ENCODE results near the gene NAT9. TPM values are rescaled to one million over a fixed set of nuclear protein-coding genes. Genes with fewer than 3 reads are reported as not detected.

NAT9 gene
- polyA plus RNA-seq, 2 of the 4 experiments (the other 2 are of a cell fraction), result 43.4 to 71.4 TPM

- TF ChIP-seq JUN (IDR thresholded peaks at IDR 0.05) (no peak), ZNF302 (CRISPR knock-in tag; IDR thresholded peaks at IDR 0.05) (no peak)
Observed at GRCh38 chr17:74812109-74813009, 36.2 kb upstream of the NAT9 start (continued).

- POLR2A ChIA-PET, result no interaction called here
- CTCF ChIA-PET, result interaction anchor here (0.6 to 53.6 kb wide), 7 partner anchors 9 to 154 kb away, joined by 3 to 1302 read pairs (median 4); partner anchors contain the start of genes FDXR and GRIN2C
- 92% methylated on average over 15 of the region's 15 CpGs for WGBS (ENCODE audit: missing lambda C conversion rate)
- FAIRE-seq (no peak), ATAC-seq (no peak), DNase-seq (ENCODE audit: low read depth in 1 of 2, low spot score in 1 of 2) (no peak)
- TF ChIP-seq POLR2AphosphoS2 (conservative IDR thresholded peaks at IDR 0.05; ENCODE audit: low read length) (no peak), KDM1A (IDR thresholded peaks at IDR 0.05; ENCODE audit: low read depth) (no peak), MAZ (IDR thresholded peaks at IDR 0.05; ENCODE audit: borderline replicate concordance, low read depth, low read length) (no peak), EHMT2 (IDR thresholded peaks at IDR 0.05; ENCODE audit: low read depth) (no peak), EHF (CRISPR knock-in tag; IDR thresholded peaks at IDR 0.05) (no peak), FOSB (CRISPR knock-in tag; IDR thresholded peaks at IDR 0.05) (no peak), HDAC2 (IDR thresholded peaks at IDR 0.05) (no peak), NFE2L2 (conservative IDR thresholded peaks at IDR 0.05; ENCODE audit: low read length) (no peak)
- TF ChIP-seq, protein P1, sequence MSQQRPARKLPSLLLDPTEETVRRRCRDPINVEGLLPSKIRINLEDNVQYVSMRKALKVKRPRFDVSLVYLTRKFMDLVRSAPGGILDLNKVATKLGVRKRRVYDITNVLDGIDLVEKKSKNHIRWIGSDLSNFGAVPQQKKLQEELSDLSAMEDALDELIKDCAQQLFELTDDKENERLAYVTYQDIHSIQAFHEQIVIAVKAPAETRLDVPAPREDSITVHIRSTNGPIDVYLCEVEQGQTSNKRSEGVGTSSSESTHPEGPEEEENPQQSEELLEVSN (IDR thresholded peaks at IDR 0.05; ENCODE audit: borderline replicate concordance, low read depth), result no peak
- TF ChIP-seq, protein P2, sequence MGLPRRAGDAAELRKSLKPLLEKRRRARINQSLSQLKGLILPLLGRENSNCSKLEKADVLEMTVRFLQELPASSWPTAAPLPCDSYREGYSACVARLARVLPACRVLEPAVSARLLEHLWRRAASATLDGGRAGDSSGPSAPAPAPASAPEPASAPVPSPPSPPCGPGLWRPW (IDR thresholded peaks at IDR 0.05), result no peak
- Histone ChIP-seq H3K27ac (no peak overlapping the region), H3K4me2 (no peak overlapping the region), H3K4me1 (no peaks in the 10 kb centered on the region), H3K4me3 (no peak overlapping the region), H3K9me3 (no peaks in the 10 kb centered on the region)
Observed at GRCh38 chr17:74810699-74811485, 34.7 kb upstream of the NAT9 start.

GRCh38 chr17:74808714-74809430 lies 32.7 kb upstream of the NAT9 start:
- POLR2A ChIA-PET, result no interaction called here
- FAIRE-seq, result no peak
- no peak; a peak in 1 of 6 replicates for ATAC-seq

More at GRCh38 chr17:74808714-74809430, 32.7 kb upstream of the NAT9 start:
- DNase-seq (ENCODE audit: low read depth in 1 of 2, low spot score in 1 of 2), result no peak
- CTCF ChIA-PET, result interaction anchor here (1.1 to 53.6 kb wide), 4 partner anchors 9 to 48 kb away, joined by 4 to 1302 read pairs (median 106); partner anchors contain the start of genes FDXR and GRIN2C
- no peak overlapping the region for H3K4me3 ChIP-seq
- 85% methylated on average over 17 of the region's 17 CpGs for WGBS (ENCODE audit: missing lambda C conversion rate)
- no peaks in the 10 kb centered on the region for H3K4me1 ChIP-seq
- H3K4me2 ChIP-seq, result no peak overlapping the region
- TF ChIP-seq BHLHE40 (IDR thresholded peaks at IDR 0.05; ENCODE audit: low read depth, low read length), result no peak
- TF ChIP-seq ZC3H11A (IDR thresholded peaks at IDR 0.05), result no peak
- TF ChIP-seq JUNB (IDR thresholded peaks at IDR 0.05), result no peak
- no peak for TF ChIP-seq RAD21 (conservative IDR thresholded peaks at IDR 0.05 in 1 of 2, IDR thresholded peaks at IDR 0.05 in 1 of 2)
- no peak for TF ChIP-seq CBX8 (IDR thresholded peaks at IDR 0.05)
- no peak for TF ChIP-seq ZFP36 (IDR thresholded peaks at IDR 0.05; ENCODE audit: borderline replicate concordance, partially characterized antibody)
- TF ChIP-seq ESRRA (IDR thresholded peaks at IDR 0.05; ENCODE audit: borderline replicate concordance, low read length), result no peak
- TF ChIP-seq, protein P2 (IDR thresholded peaks at IDR 0.05), result no peak
- TF ChIP-seq RFX5 (IDR thresholded peaks at IDR 0.05), result no peak
- TF ChIP-seq RARB (CRISPR knock-in tag; IDR thresholded peaks at IDR 0.05), result no peak
- no peak for TF ChIP-seq SREBF2 (IDR thresholded peaks at IDR 0.05)
- TF ChIP-seq JUN (IDR thresholded peaks at IDR 0.05), result no peak
- no peak for TF ChIP-seq MAX (IDR thresholded peaks at IDR 0.05)
- TF ChIP-seq HDAC2 (IDR thresholded peaks at IDR 0.05), result no peak
- no peak for TF ChIP-seq ZSCAN20 (CRISPR knock-in tag; IDR thresholded peaks at IDR 0.05)
- TF ChIP-seq TP53 (CRISPR knock-in tag; IDR thresholded peaks at IDR 0.05), result no peak
- TF ChIP-seq FOSL2 (IDR thresholded peaks at IDR 0.05), result no peak
- no peak for TF ChIP-seq FOSL2 (CRISPR knock-in tag; IDR thresholded peaks at IDR 0.05)
- H3K9me3 ChIP-seq, result no peaks in the 10 kb centered on the region
- no peak overlapping the region for H3K27ac ChIP-seq

All from A549 (cell line).